ENCODE measurements around the gene HPCA.

- TF ChIP-seq CTCF (IDR thresholded peaks at IDR 0.05; ENCODE audit: extremely low read depth in 1 of 2, insufficient read depth in 1 of 2, low read depth in 1 of 2, low read length in 2 of 2) (no peak), POLR2AphosphoS5 (IDR thresholded peaks at IDR 0.05; ENCODE audit: insufficient read depth, low read depth, low read length) (no peak), GATA2 (IDR thresholded peaks at IDR 0.05; ENCODE audit: insufficient read depth, insufficient read length, low read depth, low read length) (no peak), FOS (IDR thresholded peaks at IDR 0.05; ENCODE audit: borderline replicate concordance, insufficient read depth, low read length) (no peak), POLR2A (IDR thresholded peaks at IDR 0.05; ENCODE audit: low read depth, low read length) (no peak), EZH2 (IDR thresholded peaks at IDR 0.05; ENCODE audit: borderline replicate concordance, low read depth, low read length, severe bottlenecking) (no peak), MAX (IDR thresholded peaks at IDR 0.05; ENCODE audit: insufficient read depth, insufficient read length) (no peak), MYC (IDR thresholded peaks at IDR 0.05; ENCODE audit: low read depth, low read length) (no peak), JUN (IDR thresholded peaks at IDR 0.05; ENCODE audit: borderline replicate concordance, insufficient read depth, insufficient read length, low read depth) (no peak)
These were observed 16.2 kb downstream of the HPCA start for GRCh38 chr1:32902535-32902920.

Measured in endothelial cell of umbilical vein (primary cell).